ENCODE results near the gene ZNRF1.
A peak's percentile ranks its signal among the peaks of the same experiment; 100 is the strongest.

Gene ZNRF1

DNA sequence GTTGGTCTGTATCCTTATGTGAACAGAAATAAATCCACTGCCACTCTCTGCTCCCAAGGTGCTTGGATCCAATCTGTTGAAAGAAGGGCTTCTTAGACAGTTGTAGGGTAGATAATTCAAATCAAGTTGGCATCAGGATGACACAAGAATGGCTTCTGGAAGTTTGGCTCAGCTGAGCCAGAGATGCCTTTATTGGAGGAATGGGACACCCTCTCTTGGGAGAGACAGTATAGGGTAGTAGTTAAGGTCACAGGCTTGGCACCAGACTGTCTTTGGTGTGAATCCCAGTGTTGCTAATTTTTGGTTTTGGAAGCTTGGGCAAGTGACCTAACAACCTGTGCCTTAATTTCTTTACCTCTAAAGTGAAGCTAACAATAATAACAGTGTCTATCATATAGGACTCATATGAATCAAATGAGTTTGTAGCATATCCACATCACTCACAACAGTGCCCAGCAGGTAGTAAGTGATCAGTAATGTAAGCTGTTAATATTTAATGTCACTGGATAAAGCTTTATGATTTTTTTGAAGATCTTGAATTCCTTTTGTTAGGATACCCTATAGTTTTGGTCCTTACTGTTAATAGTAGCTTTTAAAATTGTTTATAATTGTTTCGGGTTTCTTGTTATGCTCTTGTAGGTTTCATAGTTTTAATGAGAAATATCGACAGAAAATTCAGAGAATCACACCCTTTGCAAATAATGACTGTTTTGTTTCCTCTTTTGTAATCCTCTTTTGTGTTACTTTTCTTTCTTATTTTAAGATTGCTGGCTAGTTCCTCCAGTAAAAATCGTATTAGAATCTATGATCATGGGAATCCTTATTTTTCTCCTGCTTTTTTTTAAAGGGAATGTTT is 19.1 kb downstream of the ZNRF1 start:
- no peak overlapping the region for H3K23ac ChIP-seq (ENCODE audit: low read length)
- H3K4me2 ChIP-seq (ENCODE audit: low read length) = no peak overlapping the region
- H2BK120ac ChIP-seq (ENCODE audit: insufficient read depth, low read length, poor library complexity) = no peak overlapping the region
- H3K79me1 ChIP-seq (ENCODE audit: low read length) = no peaks in the 10 kb centered on the region
- no peak overlapping the region for H4K8ac ChIP-seq (ENCODE audit: low read depth, low read length)
- no peak overlapping the region for H3K4me3 ChIP-seq (ENCODE audit: low read depth, low read length)
- H2BK12ac ChIP-seq (ENCODE audit: low read length) = no peak overlapping the region
- peaks cover 5% of the 10 kb centered on the region for H3K79me2 ChIP-seq (ENCODE audit: control insufficient read depth, insufficient read depth, low read length, poor library complexity)
- peaks cover 3 to 7% of the 10 kb centered on the region in 2 experiments for H3K36me3 ChIP-seq (ENCODE audit: control insufficient read depth in 1 of 2, insufficient read depth in 2 of 2, low read length in 2 of 2)
- H3K14ac ChIP-seq (ENCODE audit: low read length) = no peak overlapping the region
- no peak overlapping the region for H3K9ac ChIP-seq (ENCODE audit: low read length)
- peaks cover 3% of the 10 kb centered on the region for H3K9me3 ChIP-seq (ENCODE audit: insufficient read depth, low read depth, low read length)
- H2AFZ ChIP-seq (ENCODE audit: insufficient read depth, low read length, poor library complexity) = no peak overlapping the region
- WGBS (ENCODE audit: extremely low coverage, insufficient coverage, insufficient read length) = no CpG with 5 or more reads among the region's 3 CpGs
- peaks cover 2 to 3% of the 10 kb centered on the region in 2 experiments for H3K4me1 ChIP-seq (ENCODE audit: control insufficient read depth in 1 of 2, insufficient read depth in 2 of 2, low read length in 2 of 2)
- H2AK5ac ChIP-seq (ENCODE audit: low read length) = no peak overlapping the region
- no peaks in the 10 kb centered on the region for H3K27me3 ChIP-seq (ENCODE audit: insufficient read depth, low read length)
- H3K18ac ChIP-seq (ENCODE audit: low read length) = no peak overlapping the region
- H2BK5ac ChIP-seq (ENCODE audit: low read depth, low read length, poor library complexity) = no peak overlapping the region
- H4K91ac ChIP-seq (ENCODE audit: low read depth, low read length) = no peak overlapping the region
- H4K12ac ChIP-seq (ENCODE audit: low read depth, low read length) = no peak overlapping the region
- peak overlapping the region; percentile 47 for H3K4ac ChIP-seq (ENCODE audit: low read depth, low read length)
- DNase-seq = no peak
- H3K27ac ChIP-seq (ENCODE audit: low read depth, low read length) = no peak overlapping the region

DNA sequence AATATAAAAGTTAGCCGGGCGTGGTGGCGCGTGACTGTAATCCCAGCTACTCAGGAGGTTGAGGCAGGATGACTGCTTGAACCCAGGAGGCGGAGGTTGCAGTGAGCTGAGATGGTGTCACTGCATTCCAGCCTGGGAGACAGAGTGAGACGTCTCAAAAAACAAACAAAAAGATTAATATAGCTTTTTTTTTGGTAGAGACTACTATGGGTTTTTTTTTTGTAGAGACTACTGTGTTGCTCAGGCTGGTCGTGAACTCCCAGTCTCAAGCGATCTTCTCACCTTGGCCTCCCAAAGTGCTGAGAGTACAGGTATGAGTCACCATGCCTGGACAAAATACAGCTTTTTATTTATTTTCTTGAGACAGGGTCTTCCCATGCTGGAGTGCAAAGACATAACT is 20.2 kb downstream of the ZNRF1 start:
- H3K9ac ChIP-seq (ENCODE audit: low read length) = no peak overlapping the region
- H2AK5ac ChIP-seq (ENCODE audit: low read length) = no peak overlapping the region
- no peak overlapping the region for H3K27ac ChIP-seq (ENCODE audit: low read depth, low read length)
- no peak overlapping the region for H3K14ac ChIP-seq (ENCODE audit: low read length)
- WGBS (ENCODE audit: extremely low coverage, insufficient coverage, insufficient read length) = no CpG with 5 or more reads among the region's 8 CpGs
- no peak overlapping the region for H3K18ac ChIP-seq (ENCODE audit: low read length)
- no peaks in the 10 kb centered on the region for H3K27me3 ChIP-seq (ENCODE audit: insufficient read depth, low read length)
- H4K8ac ChIP-seq (ENCODE audit: low read depth, low read length) = no peak overlapping the region
- H3K79me2 ChIP-seq (ENCODE audit: control insufficient read depth, insufficient read depth, low read length, poor library complexity) = peaks cover 5% of the 10 kb centered on the region
- H3K4ac ChIP-seq (ENCODE audit: low read depth, low read length) = peak overlapping the region; percentile 62
- no peak overlapping the region for H2AFZ ChIP-seq (ENCODE audit: insufficient read depth, low read length, poor library complexity)
- H2BK5ac ChIP-seq (ENCODE audit: low read depth, low read length, poor library complexity) = no peak overlapping the region
- no peak overlapping the region for H2BK120ac ChIP-seq (ENCODE audit: insufficient read depth, low read length, poor library complexity)
- H3K4me3 ChIP-seq (ENCODE audit: low read depth, low read length) = no peak overlapping the region
- H4K91ac ChIP-seq (ENCODE audit: low read depth, low read length) = no peak overlapping the region
- H3K36me3 ChIP-seq (ENCODE audit: control insufficient read depth in 1 of 2, insufficient read depth in 2 of 2, low read length in 2 of 2) = peaks cover 3 to 7% of the 10 kb centered on the region in 2 experiments
- H3K4me2 ChIP-seq (ENCODE audit: low read length) = no peak overlapping the region
- no peak overlapping the region for H3K23ac ChIP-seq (ENCODE audit: low read length)
- H3K79me1 ChIP-seq (ENCODE audit: low read length) = no peaks in the 10 kb centered on the region
- H3K4me1 ChIP-seq (ENCODE audit: control insufficient read depth in 1 of 2, insufficient read depth in 2 of 2, low read length in 2 of 2) = peaks cover 2 to 3% of the 10 kb centered on the region in 2 experiments
- no peak overlapping the region for H4K12ac ChIP-seq (ENCODE audit: low read depth, low read length)
- DNase-seq = no peak
- H3K9me3 ChIP-seq (ENCODE audit: insufficient read depth, low read depth, low read length) = peaks cover 3% of the 10 kb centered on the region
- H2BK12ac ChIP-seq (ENCODE audit: low read length) = no peak overlapping the region

DNA sequence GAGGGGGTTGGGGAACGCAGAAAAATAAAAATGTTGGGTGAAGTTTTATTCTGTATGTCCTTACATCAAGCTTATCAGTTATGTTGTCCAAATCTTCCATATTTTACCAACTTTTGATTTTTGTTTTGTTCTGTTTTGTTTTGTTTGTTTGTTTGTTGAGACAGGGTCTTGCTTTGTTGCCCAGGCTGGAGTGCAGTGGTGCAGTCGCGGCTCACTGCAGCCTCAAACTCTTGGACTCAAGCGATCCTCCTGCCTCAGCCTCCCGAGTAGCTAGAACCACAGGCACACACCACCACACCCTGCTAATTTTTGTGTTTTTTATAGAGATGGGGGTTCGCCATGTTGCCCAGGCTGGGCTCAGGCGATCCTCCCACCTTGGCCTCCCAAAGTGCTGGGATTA is 20.8 kb downstream of the ZNRF1 start:
- Histone ChIP-seq H3K79me2 (ENCODE audit: control insufficient read depth, insufficient read depth, low read length, poor library complexity) (peaks cover 5% of the 10 kb centered on the region), H3K27ac (ENCODE audit: low read depth, low read length) (no peak overlapping the region), H3K23ac (ENCODE audit: low read length) (no peak overlapping the region), H3K9ac (ENCODE audit: low read length) (no peak overlapping the region), H3K4me2 (ENCODE audit: low read length) (no peak overlapping the region), H3K4ac (ENCODE audit: low read depth, low read length) (peak overlapping the region; percentile 40), H2BK5ac (ENCODE audit: low read depth, low read length, poor library complexity) (no peak overlapping the region), H3K27me3 (ENCODE audit: insufficient read depth, low read length) (no peaks in the 10 kb centered on the region), H4K8ac (ENCODE audit: low read depth, low read length) (no peak overlapping the region), H3K79me1 (ENCODE audit: low read length) (no peaks in the 10 kb centered on the region), H2AFZ (ENCODE audit: insufficient read depth, low read length, poor library complexity) (no peak overlapping the region), H3K18ac (ENCODE audit: low read length) (peak overlapping the region; percentile 61), H3K36me3 (ENCODE audit: control insufficient read depth in 1 of 2, insufficient read depth in 2 of 2, low read length in 2 of 2) (peaks cover 3 to 7% of the 10 kb centered on the region in 2 experiments), H3K14ac (ENCODE audit: low read length) (no peak overlapping the region), H3K4me1 (ENCODE audit: control insufficient read depth in 1 of 2, insufficient read depth in 2 of 2, low read length in 2 of 2) (peaks cover 2 to 3% of the 10 kb centered on the region in 2 experiments), H4K12ac (ENCODE audit: low read depth, low read length) (no peak overlapping the region), H3K4me3 (ENCODE audit: low read depth, low read length) (no peak overlapping the region), H2AK5ac (ENCODE audit: low read length) (no peak overlapping the region), H2BK12ac (ENCODE audit: low read length) (no peak overlapping the region), H3K9me3 (ENCODE audit: insufficient read depth, low read depth, low read length) (peaks cover 3% of the 10 kb centered on the region), H4K91ac (ENCODE audit: low read depth, low read length) (no peak overlapping the region), H2BK120ac (ENCODE audit: insufficient read depth, low read length, poor library complexity) (no peak overlapping the region)
- DNase-seq = no peak
- no CpG with 5 or more reads among the region's 7 CpGs for WGBS (ENCODE audit: extremely low coverage, insufficient coverage, insufficient read length)

DNA sequence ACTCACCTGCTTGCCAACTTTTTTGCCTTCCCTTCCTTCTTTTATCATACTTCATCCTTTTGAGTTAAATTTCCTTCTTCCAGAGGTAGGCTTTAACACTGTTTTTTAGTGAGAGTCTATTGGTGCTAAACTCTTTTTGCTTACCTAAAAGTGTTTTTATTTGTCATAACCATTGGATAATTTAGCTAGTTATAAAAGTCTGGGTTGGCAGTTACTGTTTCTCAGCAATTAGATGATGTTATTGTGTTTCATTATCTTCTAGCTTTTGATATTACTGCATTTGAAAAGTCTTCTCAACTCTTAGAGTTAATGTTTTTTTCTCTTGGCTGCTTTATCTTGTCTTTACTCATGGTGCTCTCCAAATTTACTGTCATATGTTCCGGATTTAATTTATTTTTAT is 22.6 kb downstream of the ZNRF1 start:
- H3K4me1 ChIP-seq (ENCODE audit: control insufficient read depth in 1 of 2, insufficient read depth in 2 of 2, low read length in 2 of 2) = peaks cover 2 to 4% of the 10 kb centered on the region in 2 experiments
- no peak overlapping the region for H4K91ac ChIP-seq (ENCODE audit: low read depth, low read length)
- no peaks in the 10 kb centered on the region for H3K79me1 ChIP-seq (ENCODE audit: low read length)
- no peak for DNase-seq
- H2BK120ac ChIP-seq (ENCODE audit: insufficient read depth, low read length, poor library complexity) = no peak overlapping the region
- H2BK5ac ChIP-seq (ENCODE audit: low read depth, low read length, poor library complexity) = no peak overlapping the region
- H2AFZ ChIP-seq (ENCODE audit: insufficient read depth, low read length, poor library complexity) = no peak overlapping the region
- peaks cover 5% of the 10 kb centered on the region for H3K79me2 ChIP-seq (ENCODE audit: control insufficient read depth, insufficient read depth, low read length, poor library complexity)
- peaks cover 3 to 7% of the 10 kb centered on the region in 2 experiments for H3K36me3 ChIP-seq (ENCODE audit: control insufficient read depth in 1 of 2, insufficient read depth in 2 of 2, low read length in 2 of 2)
- no peak overlapping the region for H4K8ac ChIP-seq (ENCODE audit: low read depth, low read length)
- no peak overlapping the region for H4K12ac ChIP-seq (ENCODE audit: low read depth, low read length)
- no peak overlapping the region for H3K9ac ChIP-seq (ENCODE audit: low read length)
- WGBS (ENCODE audit: extremely low coverage, insufficient coverage, insufficient read length) = no CpG with 5 or more reads among the region's 1 CpG
- no peak overlapping the region for H3K18ac ChIP-seq (ENCODE audit: low read length)
- no peak overlapping the region for H3K4me3 ChIP-seq (ENCODE audit: low read depth, low read length)
- no peak overlapping the region for H3K14ac ChIP-seq (ENCODE audit: low read length)
- no peak overlapping the region for H3K23ac ChIP-seq (ENCODE audit: low read length)
- H3K27me3 ChIP-seq (ENCODE audit: insufficient read depth, low read length) = no peaks in the 10 kb centered on the region
- H2BK12ac ChIP-seq (ENCODE audit: low read length) = no peak overlapping the region
- H3K9me3 ChIP-seq (ENCODE audit: insufficient read depth, low read depth, low read length) = peaks cover 3% of the 10 kb centered on the region
- H3K4me2 ChIP-seq (ENCODE audit: low read length) = no peak overlapping the region
- no peak overlapping the region for H3K4ac ChIP-seq (ENCODE audit: low read depth, low read length)
- no peak overlapping the region for H2AK5ac ChIP-seq (ENCODE audit: low read length)
- H3K27ac ChIP-seq (ENCODE audit: low read depth, low read length) = no peak overlapping the region
